Amygdala (tissue), 56 donors: ENCODE measurements around the gene G2E3.
A peak's percentile ranks its signal among the peaks of the same experiment; 100 is the strongest.
"Not testable (repeated sequence)": the region's sequence is repeated elsewhere in the genome, so short reads cannot be mapped to it uniquely, and the experiment has no call there.

Experiments
- DNase-seq, 56 donors: peaks; one replicate each; lab custom pipeline; 2025; lab: John Stamatoyannopoulos, UW

G2E3 gene

DNA sequence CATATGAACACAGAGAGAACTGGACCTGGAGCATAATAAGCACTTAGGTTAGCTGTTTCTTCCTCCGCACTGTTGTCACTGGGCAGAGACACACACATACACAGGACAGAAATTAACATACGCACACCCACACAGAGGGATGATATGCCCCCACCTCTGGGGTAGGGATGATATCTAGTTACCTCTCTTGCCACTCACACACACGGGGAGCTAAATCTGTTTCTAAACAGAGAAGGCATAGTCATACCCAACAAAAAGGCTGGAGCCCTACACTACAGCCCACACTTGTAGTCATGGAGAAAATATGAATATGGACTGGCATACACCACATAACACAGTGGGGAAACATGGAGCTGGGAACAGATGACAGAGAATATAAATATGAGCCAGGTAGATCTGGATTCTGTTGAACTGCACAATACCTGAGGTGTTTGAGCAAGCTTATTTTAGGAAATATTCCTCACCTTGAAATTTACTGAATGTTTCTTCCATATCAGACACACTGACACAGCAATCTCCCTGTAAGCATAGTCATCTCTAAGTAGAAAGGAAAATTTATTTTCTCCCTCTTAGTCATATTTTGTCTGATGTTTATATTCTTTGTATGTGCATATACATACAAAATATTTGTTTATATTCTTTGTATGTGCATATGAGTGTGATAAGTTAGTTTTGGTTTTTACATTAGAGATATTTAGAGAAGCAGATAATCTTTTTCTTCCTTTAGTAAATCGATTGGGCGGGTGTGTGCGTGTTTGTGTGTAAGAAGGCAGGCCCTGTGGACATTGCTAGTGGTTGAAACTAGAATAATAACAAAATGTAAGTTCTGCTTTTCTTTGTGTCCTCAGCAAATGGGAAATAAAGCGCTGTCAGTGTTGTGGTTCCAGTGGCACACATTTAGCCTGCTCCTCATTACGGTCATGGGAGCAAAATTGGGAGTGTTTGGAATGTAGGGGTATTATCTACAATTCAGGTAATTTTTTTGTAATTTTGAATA lies 42.3 kb downstream of the G2E3 start:
- no peak for DNase-seq

DNA sequence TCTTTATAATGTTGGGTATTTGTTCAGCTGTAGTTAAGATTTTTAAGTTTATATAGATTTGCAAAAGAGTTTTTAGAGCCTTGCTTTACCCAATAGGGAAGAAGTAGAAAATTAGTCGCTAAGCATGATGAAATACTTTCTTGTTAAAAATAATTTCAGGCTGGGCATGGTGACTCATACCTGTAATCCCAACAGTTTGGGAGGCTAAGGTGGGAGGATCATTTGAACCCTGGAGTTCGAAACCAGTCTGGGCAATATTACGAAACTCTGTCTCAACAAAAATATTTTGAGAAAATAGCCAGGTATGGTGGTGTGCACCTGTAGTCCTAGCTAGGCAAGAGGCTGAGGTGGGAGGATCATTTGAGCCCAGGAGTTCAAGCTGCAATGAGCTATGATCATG lies 44.4 kb downstream of the G2E3 start:
- DNase-seq, result no peak

DNA sequence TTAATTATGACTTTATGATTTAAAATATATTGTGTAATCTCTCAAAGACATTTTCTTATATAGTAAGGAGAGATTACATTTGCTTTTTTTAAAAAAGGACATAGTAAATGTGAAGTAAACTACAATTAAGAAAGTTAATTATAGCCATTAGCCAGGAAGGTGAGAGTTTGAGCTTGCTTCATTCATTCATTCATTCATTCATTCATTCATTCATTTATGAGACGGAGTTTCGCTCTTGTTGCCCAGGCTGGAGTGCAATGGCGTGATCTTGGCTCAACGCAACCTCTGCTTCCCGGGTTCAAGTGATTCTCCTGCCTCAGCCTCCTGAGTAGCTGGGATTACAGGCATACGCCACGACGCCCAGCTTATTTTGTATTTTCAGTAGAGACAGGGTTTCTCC lies 45.7 kb downstream of the G2E3 start:
- DNase-seq, result not testable (repeated sequence)

DNA sequence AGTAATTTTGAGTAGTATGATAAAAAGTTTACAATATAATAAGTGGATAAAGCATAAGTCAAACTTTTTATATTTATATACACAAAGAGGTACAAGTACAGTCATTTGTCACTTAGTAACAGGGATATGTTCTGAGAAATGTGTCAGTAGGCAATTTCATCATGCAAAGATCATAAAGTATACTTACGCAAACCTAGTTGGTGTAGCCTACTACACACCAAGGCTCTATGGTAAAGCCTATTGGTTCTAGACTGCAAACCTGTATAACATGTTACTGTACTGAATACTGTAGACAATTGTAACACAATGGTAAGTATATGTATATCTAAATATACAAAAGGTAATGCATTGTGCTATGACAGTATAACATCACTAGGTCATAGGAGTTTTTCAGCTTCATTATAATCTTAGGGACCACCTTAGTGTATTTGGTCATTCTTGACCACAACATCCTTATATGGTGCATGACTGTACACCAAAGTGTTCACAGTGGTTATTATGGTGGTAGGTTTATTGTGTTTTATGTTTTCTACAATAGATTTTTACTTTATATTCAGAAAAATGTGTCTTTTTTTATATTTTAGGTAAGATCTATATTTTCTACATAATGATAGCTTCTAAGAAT lies 48.3 kb downstream of the G2E3 start:
- no peak for DNase-seq

DNA sequence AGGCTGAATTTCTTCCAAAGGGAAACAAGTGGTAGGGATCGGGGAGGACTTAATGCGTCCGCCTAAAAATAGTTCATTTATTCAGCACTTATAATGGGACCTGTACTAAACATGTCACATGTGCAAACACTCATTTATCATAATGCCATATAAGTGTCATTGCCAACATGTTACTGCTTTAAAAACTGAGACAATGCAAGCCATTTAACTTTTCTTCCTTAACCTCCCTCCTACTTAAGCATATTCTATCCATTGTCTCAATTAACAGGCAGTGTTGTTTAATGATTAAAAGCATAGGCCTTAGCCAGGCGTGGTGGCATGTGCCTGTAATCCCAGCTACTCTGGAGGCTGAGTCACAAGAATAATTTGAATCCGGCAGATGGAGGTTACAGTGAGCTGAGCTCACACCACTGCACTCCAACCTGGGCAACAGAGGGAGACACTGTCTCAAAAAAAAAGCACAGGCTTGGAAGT lies 49.6 kb downstream of the G2E3 start:
- DNase-seq, result no peak

DNA sequence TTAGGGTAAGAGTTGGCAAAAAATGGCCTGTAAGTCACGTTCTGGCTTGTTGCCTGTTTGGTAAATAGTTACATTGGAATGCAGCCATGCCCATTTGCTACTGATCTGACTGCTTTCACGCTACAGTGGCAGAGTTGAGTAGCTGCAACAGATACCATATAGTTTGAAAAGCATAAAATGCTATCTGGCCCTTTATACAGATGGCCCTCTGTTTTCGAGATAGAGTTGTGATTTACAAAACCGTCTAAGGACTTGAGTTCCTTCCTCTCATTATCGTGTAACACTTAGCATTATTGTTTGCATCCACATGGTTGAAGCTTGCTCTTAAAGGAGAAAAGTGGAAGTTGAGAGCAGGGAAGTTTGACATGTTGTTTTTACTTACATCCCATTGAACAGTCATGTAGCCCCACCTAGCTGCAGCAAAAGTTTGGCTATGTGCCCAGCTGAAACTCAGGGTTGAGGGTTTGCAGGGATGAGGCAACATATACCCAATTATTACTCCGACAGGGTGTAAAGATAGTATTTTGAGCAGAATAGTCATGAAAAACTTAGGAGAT lies 51.9 kb downstream of the G2E3 start:
- peak in 24 of 56 donors; percentile 1 to 41 (median 12) for DNase-seq

DNA sequence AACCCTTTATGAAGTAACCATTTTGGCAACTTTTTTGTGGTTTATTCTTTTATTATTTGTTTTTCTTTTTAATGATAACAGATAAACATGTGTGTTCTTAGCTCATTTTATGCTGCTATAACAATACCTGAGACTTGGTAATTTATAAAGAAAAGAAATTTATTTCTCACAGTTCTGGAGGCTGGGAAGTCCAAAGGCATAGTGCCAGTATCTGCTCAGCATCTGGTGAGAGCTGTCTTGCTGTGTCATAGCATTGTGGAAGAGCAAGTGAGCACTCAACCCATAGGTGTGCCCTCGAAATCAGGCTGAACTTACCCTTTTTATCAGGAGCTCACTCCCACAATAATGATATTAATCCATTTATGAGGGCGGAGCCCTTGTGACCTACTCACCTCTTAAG lies 55.2 kb downstream of the G2E3 start:
- DNase-seq, result no peak

DNA sequence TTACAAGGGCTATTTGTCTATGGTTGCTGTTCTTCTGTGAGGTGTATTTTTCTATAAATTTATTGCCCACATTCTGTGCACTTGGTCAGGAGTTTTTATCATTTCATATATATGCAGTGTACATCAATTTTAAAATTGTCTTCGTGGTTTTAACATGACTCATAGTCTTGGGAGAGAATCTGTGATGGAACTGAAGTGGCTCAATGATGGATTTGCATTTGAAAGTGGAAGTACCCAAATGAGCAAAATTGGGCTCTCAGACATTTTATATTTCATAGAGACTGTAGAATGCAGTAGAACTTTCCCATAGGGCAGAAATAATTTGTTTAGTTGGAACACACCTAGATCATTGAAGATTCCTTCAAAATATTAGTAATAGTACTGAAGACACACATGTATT lies 61.2 kb downstream of the G2E3 start:
- DNase-seq, result no peak

DNA sequence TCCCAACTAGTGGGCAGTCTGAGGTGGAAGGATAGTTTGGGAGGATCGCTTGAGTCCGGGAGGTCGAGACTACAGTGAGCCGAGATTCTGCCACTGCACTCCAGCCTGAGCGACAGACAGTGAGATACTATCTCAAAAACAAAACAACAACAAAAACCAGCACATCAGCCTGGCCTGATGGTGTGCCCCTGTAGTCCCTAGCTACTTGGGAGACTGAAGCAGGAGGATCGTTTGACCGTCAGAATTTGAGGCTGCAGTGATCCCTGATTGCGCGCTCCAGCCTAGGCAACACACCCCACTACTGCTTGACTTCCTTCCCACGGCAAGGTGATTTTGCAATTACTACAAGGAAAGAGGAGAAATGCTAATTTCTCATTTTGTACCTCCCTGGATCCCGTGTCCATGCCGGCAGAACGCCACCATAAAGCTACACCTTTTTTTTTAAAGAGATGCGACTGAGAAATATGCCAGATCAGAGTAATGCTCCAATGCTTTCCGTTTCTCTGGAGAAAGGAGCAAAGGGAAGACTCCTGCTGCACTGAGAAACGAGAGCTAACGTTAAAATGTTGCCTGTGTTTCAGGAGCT lies 62.5 kb downstream of the G2E3 start:
- DNase-seq, result peak in 7 of 56 donors; percentile 4 to 65 (median 17)

DNA sequence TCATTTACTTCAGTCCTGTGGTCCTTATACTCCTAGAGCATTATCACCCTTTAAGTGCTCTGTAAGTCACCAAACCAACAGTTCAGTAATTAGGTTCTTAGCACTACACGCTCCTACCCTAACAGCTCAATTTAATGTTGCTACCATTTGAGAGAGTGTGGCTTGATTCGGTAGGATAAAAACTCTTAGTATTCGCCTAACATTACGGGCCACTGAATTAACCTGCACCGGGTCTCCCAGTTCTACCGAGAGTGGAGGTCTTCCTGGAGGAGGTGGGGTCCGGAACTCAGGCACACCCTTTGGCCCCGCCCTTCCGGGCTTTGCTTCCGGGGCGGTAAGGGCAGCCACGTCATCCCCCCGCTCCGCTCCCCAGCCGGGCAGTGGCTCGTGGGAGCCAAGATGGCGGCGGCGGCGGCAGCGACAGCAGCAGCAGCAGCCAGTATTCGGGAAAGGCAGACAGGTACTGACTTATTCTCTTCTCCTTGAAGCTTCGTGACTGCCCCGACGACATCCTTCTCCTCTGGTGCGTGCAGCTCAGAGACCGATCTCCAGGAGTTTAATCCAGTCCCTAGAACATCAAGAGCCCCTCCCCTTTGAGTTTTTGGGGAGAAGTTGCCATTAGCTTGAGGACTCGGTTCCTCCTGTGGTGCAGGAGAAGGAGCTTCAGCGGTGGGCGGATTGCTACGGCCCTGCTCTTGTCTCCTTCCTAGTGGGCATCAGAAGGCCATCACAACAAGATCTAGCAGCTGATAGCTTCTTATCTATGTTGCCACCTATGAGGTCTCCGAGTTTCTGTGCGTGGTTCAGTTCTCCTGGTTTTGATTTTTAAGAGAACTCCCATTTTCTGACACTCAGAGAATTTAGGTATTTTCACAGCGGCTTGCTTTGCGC lies 63.2 kb downstream of the G2E3 start, which contains the start of gene SCFD1:
Gene SCFD1 (plus strand): TSS at position 380 of the 891 bp plus-strand sequence. CDS start 20 bp downstream, at position 400.
- peak; percentile 33 to 96 (median 87) for DNase-seq

DNA sequence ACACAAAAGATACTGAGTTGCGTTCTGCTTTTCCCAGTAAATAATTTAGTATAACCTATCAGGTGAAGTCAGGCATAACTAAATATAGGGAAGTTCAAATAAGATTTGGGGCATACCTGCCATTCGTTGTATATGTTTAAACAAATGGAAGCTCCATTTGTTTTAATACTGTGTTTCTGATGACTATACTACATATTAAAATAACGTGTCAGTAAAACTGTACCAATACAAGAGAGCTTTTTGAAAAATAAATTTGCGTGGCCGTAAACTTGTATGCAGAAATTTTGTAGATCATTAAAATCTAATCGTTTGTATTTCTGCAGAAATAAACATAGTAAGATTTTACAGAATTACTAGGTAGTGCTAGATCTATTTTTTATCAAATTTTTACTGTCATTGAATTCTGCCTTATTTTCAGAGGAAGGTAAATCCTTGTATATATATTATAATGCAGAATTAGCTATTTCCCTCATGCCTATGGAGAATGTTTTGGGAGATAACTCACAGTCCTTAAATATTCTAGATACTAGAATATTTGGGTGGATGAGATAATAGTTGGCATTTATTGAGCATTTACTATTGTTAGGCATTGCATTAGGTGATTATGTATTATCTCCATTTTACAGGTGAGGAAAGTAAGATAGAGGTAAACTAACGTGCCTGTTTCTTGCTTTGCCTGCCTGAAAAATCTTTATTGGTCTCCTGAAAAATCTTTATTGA lies 64.6 kb downstream of the G2E3 start:
- DNase-seq, result no peak

DNA sequence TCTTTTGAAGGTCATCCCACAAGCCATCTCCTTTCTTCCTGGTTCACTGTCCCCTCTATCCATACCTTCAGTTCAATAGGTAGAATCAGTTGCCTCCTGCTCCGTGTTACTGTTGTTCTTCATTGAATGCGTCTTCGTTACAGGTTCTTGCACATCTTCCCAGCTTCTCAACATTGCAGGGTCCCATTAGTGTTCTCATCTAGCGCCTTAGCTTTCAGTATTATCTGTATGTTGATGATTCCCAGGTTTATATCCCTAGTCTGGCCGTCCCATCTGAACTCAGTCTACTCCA lies 65.1 kb downstream of the G2E3 start:
- no peak for DNase-seq

DNA sequence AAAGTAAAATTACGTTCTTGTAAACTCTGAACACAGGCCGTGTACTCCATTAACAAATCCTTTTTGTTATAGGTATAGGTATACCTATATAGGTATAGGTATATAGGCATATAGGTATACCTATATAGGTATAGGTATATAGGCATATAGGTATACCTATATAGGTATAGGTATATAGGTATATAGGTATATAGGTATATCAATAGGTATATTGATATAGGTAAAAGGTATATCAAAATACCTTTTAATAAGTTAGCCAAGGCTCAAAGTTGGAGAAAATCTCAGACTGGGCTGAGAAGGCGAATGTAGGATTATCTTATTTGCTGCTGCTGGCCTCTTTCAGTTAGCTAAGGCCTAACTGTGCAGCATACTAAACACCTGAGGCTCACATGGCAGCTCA lies 66.6 kb downstream of the G2E3 start:
- no peak for DNase-seq

DNA sequence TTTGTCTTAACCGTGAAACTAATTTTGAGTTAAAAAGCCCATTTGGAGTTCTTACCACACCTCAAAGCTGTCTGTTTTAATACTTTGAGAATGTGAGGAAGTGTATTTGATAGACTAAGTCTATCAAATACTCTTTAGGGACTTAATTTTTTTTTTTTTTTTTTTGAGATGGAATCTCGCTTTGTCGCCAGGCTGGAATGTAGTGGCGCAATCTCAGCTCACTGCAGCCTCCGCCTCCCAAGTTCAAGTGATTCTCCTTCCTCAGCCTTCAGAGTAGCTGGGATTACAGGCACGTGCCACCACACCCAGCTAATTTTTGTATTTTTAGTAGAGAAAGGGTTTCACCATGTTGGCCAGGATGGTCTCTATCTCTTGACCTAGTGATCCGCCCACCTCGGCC lies 70.5 kb downstream of the G2E3 start:
- DNase-seq, result not testable (repeated sequence)

DNA sequence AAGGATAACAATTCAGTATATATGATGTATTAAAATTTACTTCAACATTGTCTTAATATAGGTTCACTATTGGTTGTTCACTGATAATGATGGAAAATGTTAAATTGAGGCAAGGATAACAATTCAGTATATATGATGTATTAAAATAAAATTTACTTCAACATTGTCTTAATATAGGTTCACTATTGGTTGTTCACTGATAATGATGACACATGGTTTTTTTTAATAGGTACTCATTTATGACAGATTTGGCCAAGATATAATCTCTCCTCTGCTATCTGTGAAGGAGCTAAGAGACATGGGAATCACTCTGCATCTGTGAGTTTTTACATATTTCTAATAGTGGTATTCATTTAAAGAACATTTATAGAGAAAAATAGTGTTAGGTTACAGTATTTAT lies 71.3 kb downstream of the G2E3 start:
- DNase-seq, result no peak

DNA sequence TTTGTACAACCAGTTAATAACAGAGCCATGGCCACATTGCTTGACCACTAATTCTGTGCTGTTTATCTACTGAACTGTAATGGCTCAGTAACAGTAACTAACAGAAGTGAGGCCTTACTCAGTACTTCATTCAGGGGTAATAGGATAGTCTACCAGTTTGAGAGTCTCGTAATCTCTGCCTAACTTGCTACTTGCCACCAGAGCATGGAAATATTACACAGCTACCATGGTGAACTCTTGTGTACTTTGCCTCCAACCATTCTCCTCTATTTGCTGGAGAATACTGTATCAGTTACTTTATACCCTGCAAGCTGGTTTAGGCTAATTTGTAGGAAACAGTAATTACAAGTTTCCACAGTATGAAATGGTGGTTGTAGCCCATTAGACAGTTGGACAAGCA lies 73.8 kb downstream of the G2E3 start:
- no peak for DNase-seq

DNA sequence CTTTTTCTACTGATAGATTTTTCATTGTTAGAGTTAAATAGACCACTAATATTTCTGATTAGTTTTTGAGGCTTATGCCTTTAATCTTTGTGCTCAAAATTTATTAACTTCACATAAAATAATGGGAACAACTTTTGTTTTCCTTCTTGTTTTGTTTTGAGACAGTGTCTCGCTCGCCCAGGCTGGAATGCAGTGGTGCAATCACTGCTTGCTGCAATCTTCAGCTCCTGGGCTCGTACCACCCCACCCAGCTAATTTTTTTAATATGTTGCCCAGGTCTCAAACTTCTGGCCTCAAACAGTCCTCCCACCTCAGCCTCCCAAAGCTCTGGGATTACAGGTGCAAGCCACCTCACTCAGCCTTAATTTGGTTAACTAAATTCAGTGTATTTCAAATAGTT lies 80.0 kb downstream of the G2E3 start:
- no peak for DNase-seq

DNA sequence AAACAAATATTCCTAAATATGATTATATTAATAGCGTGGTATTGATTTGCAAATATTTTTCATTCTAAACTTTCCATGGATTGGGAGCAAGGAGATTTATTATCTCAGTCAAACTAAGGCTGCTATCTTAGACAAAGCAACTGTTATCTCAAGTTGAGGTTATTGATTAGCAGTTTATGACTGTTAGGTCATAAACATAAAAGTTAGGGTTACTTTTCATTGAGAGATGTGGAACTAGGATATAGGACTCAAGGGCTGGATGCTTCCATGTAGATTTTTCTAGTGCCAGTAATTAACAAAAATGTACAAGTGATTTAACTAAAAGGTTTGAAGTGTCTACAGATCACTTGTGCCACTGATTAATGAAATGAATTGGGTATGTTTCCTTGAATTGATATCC lies 82.2 kb downstream of the G2E3 start:
- no peak for DNase-seq

DNA sequence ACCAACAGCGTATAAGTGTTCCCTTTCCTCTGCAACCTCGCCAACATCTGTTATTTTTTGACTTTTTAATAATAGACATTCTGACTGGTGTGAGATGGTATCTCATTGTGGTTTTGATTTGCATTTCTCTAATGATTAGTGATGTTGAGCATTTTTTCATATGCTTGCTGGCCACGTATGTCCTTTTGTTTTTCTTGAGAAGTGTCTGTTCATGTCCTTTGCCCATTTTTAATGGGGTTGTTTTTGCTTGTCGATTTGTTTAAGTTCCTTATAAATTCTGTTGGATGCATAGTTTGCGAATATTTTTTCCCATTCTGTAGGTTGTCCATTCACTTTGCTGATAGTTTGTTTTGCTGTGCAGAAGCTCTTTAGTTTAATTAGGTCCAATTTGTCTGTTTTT lies 85.5 kb downstream of the G2E3 start:
- DNase-seq, result not testable (repeated sequence)
